HepG2 (cell line): ENCODE measurements around the gene NDUFC1. TPM values are rescaled to one million over a fixed set of nuclear protein-coding genes. Genes with fewer than 3 reads are reported as not detected.

Experiments
- ATAC-seq: fragments of 200-7000 bp; cut with Tn5 transposase; 3 replicates; pipeline ENCODE4 v1.9.1; 2020; ENCODE audit warnings: mild to moderate bottlenecking, moderate library complexity
- BruUV-seq: library from RNA; stranded (reverse); fragments of 400-500 nt; replicated peaks from 2 replicates; lab custom pipeline; 2021; lab: Mats Ljungman, UMichigan
- CTCF ChIA-PET: fragments of 300-600 bp; formaldehyde crosslinking; extraction: SDS; loops from one replicate; lab custom pipeline; 2021; ENCODE audit warnings: low total read pairs, inconsistent platforms, low intra/inter-chr PET ratio; lab: Yijun Ruan, JAX
- POLR2A ChIA-PET: fragments of 350-600 bp; sonication (Branson Sonifier 250); formaldehyde crosslinking; loops from one replicate; lab custom pipeline; 2020; ENCODE audit warnings: antibody characterized with exemption, inconsistent platforms; lab: Yijun Ruan, JAX
- DNase-seq: peaks from one replicate; pipeline ENCODE4 v3.0.0-alpha.2; 2015; ENCODE audit warnings: low spot score
- FAIRE-seq: peaks from 3 replicates; lab custom pipeline; 2011; peaks lifted over from hg19 to GRCh38; lab: Jason Lieb, UNC
- H2AFZ ChIP-seq: one replicate; pipeline ENCODE4 v1.6.1; 2011; ENCODE audit warnings: low read length, inconsistent platforms
- H3K27ac ChIP-seq: fragments of 300-600 bp; 3 replicates; pipeline ENCODE4 v1.8.0; 2011; ENCODE audit warnings: mixed run types, mild to moderate bottlenecking, mixed read lengths, low read length, inconsistent platforms; ENCODE audit not compliant: insufficient read depth; ENCODE audit errors: extremely low read length
- H3K27me3 ChIP-seq, 2 experiments: fragments of 200-600 bp in 1 of 2; 2 replicates in 1 of 2; 3 replicates in 1 of 2; pipeline versions ENCODE4 v1.6.0 to v1.8.0; 2011; ENCODE audit warnings: low read length in 2 of 2, mild to moderate bottlenecking in 2 of 2, moderate library complexity in 2 of 2, inconsistent platforms in 1 of 2; ENCODE audit not compliant: insufficient read depth in 2 of 2, control insufficient read depth in 1 of 2
- H3K36me3 ChIP-seq, 2 experiments: fragments of 200-600 bp in 1 of 2; replicated peaks in 1 of 2; 2 replicates in 1 of 2; 3 replicates in 1 of 2; pipeline versions ENCODE4 v1.5.1 to v1.8.0; 2011; ENCODE audit warnings: low read length in 2 of 2, inconsistent platforms in 1 of 2; ENCODE audit not compliant: insufficient read depth in 2 of 2, control insufficient read depth in 1 of 2
- H3K4me1 ChIP-seq: 2 replicates; pipeline ENCODE4 v1.5.1; 2012; ENCODE audit warnings: low read length, inconsistent platforms; ENCODE audit not compliant: insufficient read depth
- H3K4me2 ChIP-seq: 2 replicates; pipeline ENCODE4 v1.6.0; 2011; ENCODE audit warnings: low read depth, low read length, inconsistent platforms
- H3K4me3 ChIP-seq, 3 experiments: fragments of 200-600 bp in 1 of 3; sonication (generic), shearing (Covaris generic) in 1 of 3; replicated peaks in 1 of 3; 2 replicates each; pipeline ENCODE4 v1.5.1; 2011 to 2016; ENCODE audit warnings: low read length in 3 of 3, inconsistent platforms in 2 of 3, low read depth in 2 of 3, mild to moderate bottlenecking in 2 of 3, control low read depth in 1 of 3, mixed read lengths in 1 of 3; ENCODE audit not compliant: insufficient read depth in 1 of 3
- H3K79me2 ChIP-seq: one replicate; pipeline ENCODE4 v1.6.1; 2011; ENCODE audit warnings: low read length, inconsistent platforms; ENCODE audit not compliant: insufficient read depth
- H3K9ac ChIP-seq: 2 replicates; pipeline ENCODE4 v1.6.0; 2011; ENCODE audit warnings: mild to moderate bottlenecking, low read depth, low read length, inconsistent platforms; ENCODE audit not compliant: insufficient read depth
- H3K9me3 ChIP-seq: 2 replicates; pipeline ENCODE4 v1.5.1; 2012; ENCODE audit warnings: mild to moderate bottlenecking, low read length
- H4K20me1 ChIP-seq: 2 replicates; pipeline ENCODE4 v1.6.0; 2011; ENCODE audit warnings: inconsistent platforms, mild to moderate bottlenecking, low read length, moderate library complexity; ENCODE audit not compliant: insufficient read depth
- CEBPB ChIP-seq: IDR thresholded peaks from 2 replicates; pipeline ENCODE4 v1.6.1; 2011; ENCODE audit warnings: low read depth, low read length, improper control_type of control experiment, borderline replicate concordance
- EEA1 ChIP-seq: sonication (generic); formaldehyde crosslinking; IDR thresholded peaks from 2 replicates; pipeline ENCODE4 v1.5.1; 2020; ENCODE audit warnings: mild to moderate bottlenecking, missing genetic modification reagents, borderline replicate concordance
- GATA4 ChIP-seq: sonication (generic); IDR thresholded peaks from 2 replicates; pipeline ENCODE4 v1.6.1; 2016; ENCODE audit warnings: antibody characterized with exemption, low read depth, borderline replicate concordance
- SP4 ChIP-seq: sonication (generic); formaldehyde crosslinking; IDR thresholded peaks from 2 replicates; pipeline ENCODE4 v1.8.1; 2023; ENCODE audit warnings: mild to moderate bottlenecking, missing genetic modification reagents
- ZFP37 ChIP-seq: sonication (generic); formaldehyde crosslinking; IDR thresholded peaks from 2 replicates; pipeline ENCODE4 v1.4.0; 2020; ENCODE audit warnings: missing genetic modification reagents, borderline replicate concordance
- ZNF207 ChIP-seq: fragments of 450-650 bp; IDR thresholded peaks from 2 replicates; pipeline ENCODE4 v1.6.1; 2016; ENCODE audit warnings: antibody characterized with exemption, borderline replicate concordance
- ZNF331 ChIP-seq: sonication (generic); formaldehyde crosslinking; IDR thresholded peaks from 2 replicates; pipeline ENCODE4 v1.4.0; 2020; ENCODE audit warnings: missing genetic modification reagents
- WGBS: methylation state at CpG from one replicate; pipeline ENCODE4 v1.1.6; 2017; ENCODE audit warnings: low lambda C conversion rate; 5-methylcytosine and 5-hydroxymethylcytosine counted together
- in situ Hi-C: cut with HindIII; loops from 2 replicates; pipeline ENCODE4 v1.10.0; 2017; ENCODE audit warnings: low pct_unique_long_range_greater_than_20kb; ENCODE audit not compliant: extremely low pct_ligation_motif_present
- intact Hi-C: fragments of 100-400 bp; cut with micrococcal nuclease; formaldehyde crosslinking; loops from one replicate; pipeline ENCODE4 v1.10.0; 2022; ENCODE audit not compliant: unreplicated experiment
- polyA plus RNA-seq, 8 experiments: library from polyadenylated mRNA; depleted of rRNA in 3 of 8; stranded (reverse) in 7 of 8; unstranded in 1 of 8; fragments of >200 nt; fragmentation: Illumina TruSeq in 4 of 8; extraction: Trizol in 4 of 8; gene quantifications; 2 replicates each; pipeline versions ENCODE4 v1.2.1 to v1.2.3, GENCODE V29; 2011 to 2016; ENCODE audit warnings: low read depth in 4 of 8, missing spikeins in 1 of 8, mixed read lengths in 1 of 8; ENCODE audit not compliant: insufficient read depth in 1 of 8
- total RNA-seq, 5 experiments: library from RNA; depleted of rRNA; stranded (reverse); fragments of >200 nt; fragmentation: Illumina TruSeq; extraction: Trizol; gene quantifications; 2 replicates each; pipeline ENCODE4 v1.2.3, GENCODE V29; 2016; ENCODE audit warnings: low read depth in 1 of 5
- TF ChIP-seq, protein P1 (sequence below): sonication (generic); formaldehyde crosslinking; IDR thresholded peaks from 2 replicates; pipeline ENCODE4 v1.8.0; 2022; ENCODE audit warnings: mild to moderate bottlenecking, missing genetic modification reagents, moderate library complexity
- TF ChIP-seq, protein P2 (sequence below): sonication (generic); formaldehyde crosslinking; IDR thresholded peaks from 2 replicates; pipeline ENCODE4 v1.5.0; 2020; ENCODE audit warnings: mild to moderate bottlenecking, missing genetic modification reagents

The NDUFC1 gene
- total and polyA plus RNA-seq, 2 of the 13 experiments (the other 11 are each of a cell fraction or from before 2014, with no cell fraction given), result 43.4 to 96.4 TPM

DNA sequence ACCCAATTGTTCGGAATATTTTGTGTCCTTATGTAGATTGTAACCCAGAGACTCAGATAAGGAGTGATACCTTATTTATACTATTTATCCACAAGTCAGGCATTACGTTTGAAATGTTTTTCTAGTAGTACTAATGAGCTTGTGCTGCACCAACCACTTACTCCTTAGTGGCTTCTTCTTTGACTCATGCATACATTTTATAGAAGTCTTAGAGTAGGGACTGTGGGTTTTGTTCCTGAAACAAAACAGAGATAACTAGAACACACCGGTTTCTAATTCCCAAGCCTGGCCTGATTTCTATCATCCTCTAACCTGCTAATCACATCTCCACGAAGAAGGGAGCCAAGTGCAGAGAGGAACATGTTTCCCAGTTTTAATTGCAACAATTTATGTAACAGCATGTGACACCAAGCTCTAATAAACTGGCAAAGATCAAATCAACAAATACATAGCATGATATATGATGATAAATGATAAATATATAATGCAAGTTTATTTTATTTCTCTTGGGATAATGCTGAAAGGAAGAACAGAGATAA, 54.5 kb downstream of the NDUFC1 start:
- in situ Hi-C loops, result no loop called here
- no peak for FAIRE-seq
- Histone ChIP-seq H3K79me2 (no peaks in the 10 kb centered on the region), H3K27ac (no peak overlapping the region), H3K9ac (no peak overlapping the region), H4K20me1 (no peaks in the 10 kb centered on the region), H3K27me3 (no peaks in the 10 kb centered on the region; a peak in 1 of 5 replicates), H3K9me3 (no peaks in the 10 kb centered on the region), H3K4me2 (no peak overlapping the region), H3K4me1 (peaks cover 34% of the 10 kb centered on the region), H2AFZ (no peak overlapping the region), H3K4me3 (no peak overlapping the region), H3K36me3 (no peaks in the 10 kb centered on the region)
- WGBS, result 37% methylated on average over 4 of the region's 4 CpGs
- ChIA-PET POLR2A (no interaction called here), CTCF (no interaction called here)
- no peak for ATAC-seq
- no peak for DNase-seq
- no TSS peak for BruUV-seq
- intact Hi-C loops, result no loop called here
- no peak for TF ChIP-seq ZNF207
- TF ChIP-seq, protein P1, sequence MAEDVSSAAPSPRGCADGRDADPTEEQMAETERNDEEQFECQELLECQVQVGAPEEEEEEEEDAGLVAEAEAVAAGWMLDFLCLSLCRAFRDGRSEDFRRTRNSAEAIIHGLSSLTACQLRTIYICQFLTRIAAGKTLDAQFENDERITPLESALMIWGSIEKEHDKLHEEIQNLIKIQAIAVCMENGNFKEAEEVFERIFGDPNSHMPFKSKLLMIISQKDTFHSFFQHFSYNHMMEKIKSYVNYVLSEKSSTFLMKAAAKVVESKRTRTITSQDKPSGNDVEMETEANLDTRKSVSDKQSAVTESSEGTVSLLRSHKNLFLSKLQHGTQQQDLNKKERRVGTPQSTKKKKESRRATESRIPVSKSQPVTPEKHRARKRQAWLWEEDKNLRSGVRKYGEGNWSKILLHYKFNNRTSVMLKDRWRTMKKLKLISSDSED (CRISPR knock-in tag), result no peak
- no peak for TF ChIP-seq EEA1 (CRISPR knock-in tag)
- no peak for TF ChIP-seq ZFP37 (CRISPR knock-in tag)
- no peak for TF ChIP-seq ZNF331
- TF ChIP-seq CEBPB, result no peak
- TF ChIP-seq SP4 (CRISPR knock-in tag), result no peak
- TF ChIP-seq, protein P2, sequence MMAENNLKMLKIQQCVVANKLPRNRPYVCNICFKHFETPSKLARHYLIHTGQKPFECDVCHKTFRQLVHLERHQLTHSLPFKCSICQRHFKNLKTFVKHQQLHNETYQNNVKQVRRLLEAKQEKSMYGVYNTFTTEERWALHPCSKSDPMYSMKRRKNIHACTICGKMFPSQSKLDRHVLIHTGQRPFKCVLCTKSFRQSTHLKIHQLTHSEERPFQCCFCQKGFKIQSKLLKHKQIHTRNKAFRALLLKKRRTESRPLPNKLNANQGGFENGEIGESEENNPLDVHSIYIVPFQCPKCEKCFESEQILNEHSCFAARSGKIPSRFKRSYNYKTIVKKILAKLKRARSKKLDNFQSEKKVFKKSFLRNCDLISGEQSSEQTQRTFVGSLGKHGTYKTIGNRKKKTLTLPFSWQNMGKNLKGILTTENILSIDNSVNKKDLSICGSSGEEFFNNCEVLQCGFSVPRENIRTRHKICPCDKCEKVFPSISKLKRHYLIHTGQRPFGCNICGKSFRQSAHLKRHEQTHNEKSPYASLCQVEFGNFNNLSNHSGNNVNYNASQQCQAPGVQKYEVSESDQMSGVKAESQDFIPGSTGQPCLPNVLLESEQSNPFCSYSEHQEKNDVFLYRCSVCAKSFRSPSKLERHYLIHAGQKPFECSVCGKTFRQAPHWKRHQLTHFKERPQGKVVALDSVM (CRISPR knock-in tag), result no peak
- TF ChIP-seq GATA4, result no peak
